ENCODE measurements around the gene CDKN2C. TPM values are rescaled to one million over a fixed set of nuclear protein-coding genes. Genes with fewer than 3 reads are reported as not detected.

Gene CDKN2C
- total RNA-seq, 2 experiments from 2014 or later = 53.1 to 56.1 TPM

DNA sequence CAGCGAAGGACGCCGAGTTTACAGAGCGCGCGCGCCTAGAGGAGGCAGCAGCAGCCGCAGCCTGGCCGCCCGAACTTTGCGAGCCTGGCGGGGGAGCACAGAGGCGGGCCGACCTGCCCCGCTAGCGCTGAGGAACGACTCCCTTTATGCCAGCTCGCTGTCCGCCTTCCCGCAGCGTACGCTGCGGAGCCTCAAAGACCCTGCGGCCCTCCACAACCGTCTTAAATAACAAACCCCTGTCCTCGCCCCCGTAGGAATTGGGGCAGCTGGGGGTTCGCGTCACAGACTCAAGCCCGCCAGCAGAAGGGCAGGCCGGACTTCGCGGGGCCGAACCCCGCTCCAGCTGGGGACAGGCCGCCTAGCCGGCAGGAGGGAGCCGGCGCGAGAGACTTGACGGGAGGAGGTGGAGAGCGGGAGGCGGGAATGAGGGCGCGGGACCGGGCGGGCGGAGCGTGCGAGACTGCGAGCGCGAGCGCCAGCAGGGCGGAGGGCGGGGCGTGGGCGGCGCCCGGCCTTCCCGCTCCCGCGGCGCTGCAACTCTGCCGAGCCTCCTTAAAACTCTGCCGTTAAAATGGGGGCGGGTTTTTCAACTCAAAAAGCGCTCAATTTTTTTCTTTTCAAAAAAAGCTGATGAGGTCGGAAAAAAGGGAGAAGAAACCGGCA is 1.8 kb upstream of the CDKN2C start:
- peak overlapping the region; percentile 99 for H3K27ac Mint-ChIP-seq
- peaks cover 28% of the 10 kb centered on the region for H3K4me1 Mint-ChIP-seq
- H3K27me3 Mint-ChIP-seq = peaks cover 15% of the 10 kb centered on the region
- H3K36me3 Mint-ChIP-seq (ENCODE audit: low read depth) = peaks cover 30% of the 10 kb centered on the region
- no peaks in the 10 kb centered on the region for H3K9me3 Mint-ChIP-seq
- ChIA-PET CTCF (interaction anchor here (0.9 to 3.7 kb wide), 7 partner anchors 8 to 329 kb away, joined by 3 to 30 read pairs (median 4); partner anchors contain the start of gene FAF1), POLR2A (interaction anchor here (0.6 to 4.2 kb wide), 17 partner anchors 8 to 911 kb away, joined by 3 to 150 read pairs (median 4); partner anchors contain the start of genes EPS15, FAF1 and RNF11)
- H3K4me3 Mint-ChIP-seq = peak overlapping the region; percentile 90
- peak; percentile 87 for DNase-seq

DNA sequence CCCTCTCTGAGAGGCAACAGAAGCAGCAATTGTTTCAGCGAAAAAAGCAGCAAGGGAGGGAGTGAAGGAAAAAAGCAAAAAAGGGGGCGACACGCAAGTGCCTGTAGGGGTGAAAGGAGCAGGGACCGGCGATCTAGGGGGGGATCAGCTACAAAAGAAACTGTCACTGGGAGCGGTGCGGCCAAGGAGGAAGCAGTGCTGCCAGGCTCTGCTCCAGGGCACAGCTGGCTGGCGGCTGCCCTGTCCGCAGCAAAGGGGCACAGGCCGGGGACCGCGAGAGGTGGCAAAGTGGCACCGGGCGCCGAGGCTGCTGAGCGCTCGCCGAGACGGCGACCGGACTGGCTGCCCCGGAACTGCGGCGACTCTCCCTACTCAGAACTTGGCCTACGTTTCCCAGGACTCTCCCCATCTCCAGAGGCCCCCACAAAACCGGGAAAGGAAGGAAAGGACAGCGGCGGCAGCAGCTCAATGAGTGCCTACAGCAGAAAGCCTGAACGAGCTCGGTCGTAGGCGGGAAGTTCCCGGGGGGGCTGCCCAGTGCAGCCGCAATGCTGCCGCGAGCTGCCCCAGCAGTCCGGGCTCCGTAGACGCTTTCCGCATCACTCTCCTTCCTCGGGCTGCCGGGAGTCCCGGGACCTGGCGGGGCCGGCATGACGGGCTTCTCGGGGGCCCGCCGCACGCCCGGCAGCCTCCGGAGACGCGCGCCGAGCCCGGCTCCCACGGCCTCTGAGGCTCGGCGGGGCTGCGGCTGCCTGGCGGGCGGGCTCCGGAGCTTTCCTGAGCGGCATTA is 1.0 kb upstream of the CDKN2C start:
- Mint-ChIP-seq H3K27me3 (peaks cover 18% of the 10 kb centered on the region), H3K4me1 (peaks cover 31% of the 10 kb centered on the region), H3K4me3 (peak overlapping the region; percentile 90), H3K36me3 (ENCODE audit: low read depth) (peaks cover 37% of the 10 kb centered on the region), H3K9me3 (no peaks in the 10 kb centered on the region), H3K27ac (peak overlapping the region; percentile 99)
- ChIA-PET CTCF (interaction anchor here (1.1 to 3.7 kb wide), 7 partner anchors 9 to 328 kb away, joined by 3 to 30 read pairs (median 9); partner anchors contain the start of gene FAF1), POLR2A (interaction anchor here (0.6 to 4.2 kb wide), 18 partner anchors 9 to 910 kb away, joined by 3 to 150 read pairs (median 4); partner anchors contain the start of genes EPS15, FAF1 and RNF11)
- DNase-seq = peak; percentile 52

DNA sequence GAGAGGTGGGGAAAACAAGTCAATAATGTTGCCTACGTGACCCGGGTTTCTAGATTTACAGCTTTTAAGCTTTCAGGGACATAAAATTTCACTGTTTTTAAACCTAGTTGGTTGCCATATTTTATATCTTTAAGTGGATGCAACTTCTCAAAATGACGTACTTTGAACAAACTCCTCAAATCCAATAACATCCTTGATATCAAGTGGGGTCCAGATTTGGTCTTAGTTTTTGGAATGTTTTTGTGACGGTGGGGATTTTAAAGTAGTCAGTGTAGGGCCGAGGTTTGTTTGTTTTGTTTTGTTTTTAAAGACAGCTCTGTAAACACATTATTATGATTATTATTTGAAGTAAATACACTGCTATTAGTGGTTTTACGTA is 453 bp downstream of the CDKN2C start:
- no peak for DNase-seq
- ChIA-PET POLR2A (interaction anchor here (1.5 to 4.2 kb wide), 4 partner anchors 7 to 266 kb away, joined by 4 to 150 read pairs (median 71); partner anchors contain the start of genes FAF1 and RNF11), CTCF (interaction anchor here (2.3 to 3.7 kb wide), 3 partner anchors 8 to 41 kb away, joined by 9 to 30 read pairs (median 25); partner anchors contain the start of gene FAF1)
- Mint-ChIP-seq H3K27ac (peak overlapping the region; percentile 89), H3K36me3 (ENCODE audit: low read depth) (peaks cover 51% of the 10 kb centered on the region), H3K4me1 (peaks cover 33% of the 10 kb centered on the region), H3K9me3 (no peaks in the 10 kb centered on the region), H3K4me3 (peak overlapping the region; percentile 90), H3K27me3 (peaks cover 29% of the 10 kb centered on the region)

GRCh38 chr1:50970931-50971582 is 1.0 kb downstream of the CDKN2C start:
- H3K4me1 Mint-ChIP-seq = peaks cover 34% of the 10 kb centered on the region
- peaks cover 52% of the 10 kb centered on the region for H3K36me3 Mint-ChIP-seq (ENCODE audit: low read depth)
- peaks cover 29% of the 10 kb centered on the region for H3K27me3 Mint-ChIP-seq
- no peak for DNase-seq
- H3K4me3 Mint-ChIP-seq = peak overlapping the region; percentile 90
- CTCF ChIA-PET = interaction anchor here (2.3 to 3.7 kb wide), 3 partner anchors 8 to 41 kb away, joined by 9 to 30 read pairs (median 25); partner anchors contain the start of gene FAF1
- POLR2A ChIA-PET = interaction anchor here (3.0 to 4.2 kb wide), 2 partner anchors 11 to 266 kb away, joined by 17 to 150 read pairs; partner anchors contain the start of genes FAF1 and RNF11
- H3K27ac Mint-ChIP-seq = no peak overlapping the region
- no peaks in the 10 kb centered on the region for H3K9me3 Mint-ChIP-seq

DNA sequence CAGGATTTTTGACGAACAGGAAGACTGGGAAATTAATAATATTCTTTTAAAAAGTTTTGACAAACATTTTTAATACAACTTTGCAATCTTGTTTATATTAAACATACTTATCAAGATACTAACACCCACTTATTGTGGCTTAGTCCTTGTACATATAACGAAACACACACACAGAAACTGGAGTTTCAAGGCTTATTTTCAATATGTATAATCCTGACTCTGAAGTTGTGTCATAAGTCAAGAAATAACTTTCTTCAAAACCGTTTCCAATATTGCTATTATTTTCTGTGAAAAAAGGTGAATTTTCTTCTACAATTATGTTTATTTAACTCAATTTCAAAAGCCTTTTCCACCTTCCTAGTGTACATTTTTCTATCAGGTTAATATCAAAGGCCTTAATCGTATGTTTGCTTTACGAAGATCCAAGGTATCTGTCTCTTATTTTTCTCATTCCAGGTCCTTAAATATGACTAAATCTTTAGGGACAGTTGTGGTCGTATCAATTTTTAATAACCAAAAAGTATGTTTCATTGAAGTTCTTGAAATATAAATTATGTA is 1.8 kb downstream of the CDKN2C start:
- Mint-ChIP-seq H3K4me3 (peak overlapping the region; percentile 90), H3K9me3 (no peaks in the 10 kb centered on the region), H3K27ac (no peak overlapping the region), H3K36me3 (ENCODE audit: low read depth) (peaks cover 58% of the 10 kb centered on the region), H3K4me1 (peaks cover 42% of the 10 kb centered on the region), H3K27me3 (peaks cover 36% of the 10 kb centered on the region)
- ChIA-PET POLR2A (interaction anchor here (1.0 to 4.2 kb wide), 4 partner anchors 11 to 265 kb away, joined by 3 to 150 read pairs (median 16); partner anchors contain the start of genes FAF1 and RNF11), CTCF (interaction anchor here (1.1 kb wide), 1 partner anchor 1317 kb away, joined by 8 read pairs; no protein-coding TSS in a partner anchor)
- no peak for DNase-seq

- DNase-seq = no peak
- Mint-ChIP-seq H3K4me1 (peaks cover 39% of the 10 kb centered on the region), H3K4me3 (no peak overlapping the region), H3K27ac (no peak overlapping the region), H3K27me3 (peaks cover 41% of the 10 kb centered on the region), H3K9me3 (no peaks in the 10 kb centered on the region), H3K36me3 (ENCODE audit: low read depth) (peaks cover 58% of the 10 kb centered on the region)
- CTCF ChIA-PET = interaction anchor here (0.6 to 1.1 kb wide), 2 partner anchors 1316 to 1319 kb away, joined by 3 to 8 read pairs; no protein-coding TSS in a partner anchor
- POLR2A ChIA-PET = interaction anchor here (1.0 to 3.5 kb wide), 2 partner anchors 12 to 14 kb away, joined by 3 to 15 read pairs; partner anchors contain the start of gene FAF1
Observed at GRCh38 chr1:50972766-50973165, 2.7 kb downstream of the CDKN2C start.

DNA sequence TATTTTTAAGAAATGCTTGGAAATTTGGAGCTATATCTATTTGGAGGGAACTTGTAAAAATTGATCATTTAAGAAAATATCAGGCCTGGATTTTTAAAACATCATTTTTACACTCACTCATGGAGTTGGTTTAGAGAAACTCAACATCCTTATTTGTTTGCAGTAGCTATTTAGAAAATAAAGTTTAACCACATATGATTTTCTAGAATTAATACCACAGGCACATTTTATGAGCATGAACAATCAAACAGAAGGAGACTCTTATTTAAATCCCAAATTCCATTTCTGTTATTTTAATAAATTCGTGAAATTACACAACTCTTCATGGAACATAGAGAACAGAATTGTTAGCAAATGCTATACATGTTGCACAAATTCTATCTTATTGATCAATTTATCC is 3.2 kb downstream of the CDKN2C start:
- no peaks in the 10 kb centered on the region for H3K9me3 Mint-ChIP-seq
- H3K27ac Mint-ChIP-seq = no peak overlapping the region
- H3K36me3 Mint-ChIP-seq (ENCODE audit: low read depth) = peaks cover 58% of the 10 kb centered on the region
- CTCF ChIA-PET = interaction anchor here (0.6 kb wide), 1 partner anchor 1318 kb away, joined by 3 read pairs; no protein-coding TSS in a partner anchor
- POLR2A ChIA-PET = interaction anchor here (3.5 kb wide), 1 partner anchor 13 kb away, joined by 15 read pairs; the partner anchor contains the start of gene FAF1
- peaks cover 43% of the 10 kb centered on the region for H3K27me3 Mint-ChIP-seq
- peaks cover 37% of the 10 kb centered on the region for H3K4me1 Mint-ChIP-seq
- H3K4me3 Mint-ChIP-seq = no peak overlapping the region
- no peak for DNase-seq

DNA sequence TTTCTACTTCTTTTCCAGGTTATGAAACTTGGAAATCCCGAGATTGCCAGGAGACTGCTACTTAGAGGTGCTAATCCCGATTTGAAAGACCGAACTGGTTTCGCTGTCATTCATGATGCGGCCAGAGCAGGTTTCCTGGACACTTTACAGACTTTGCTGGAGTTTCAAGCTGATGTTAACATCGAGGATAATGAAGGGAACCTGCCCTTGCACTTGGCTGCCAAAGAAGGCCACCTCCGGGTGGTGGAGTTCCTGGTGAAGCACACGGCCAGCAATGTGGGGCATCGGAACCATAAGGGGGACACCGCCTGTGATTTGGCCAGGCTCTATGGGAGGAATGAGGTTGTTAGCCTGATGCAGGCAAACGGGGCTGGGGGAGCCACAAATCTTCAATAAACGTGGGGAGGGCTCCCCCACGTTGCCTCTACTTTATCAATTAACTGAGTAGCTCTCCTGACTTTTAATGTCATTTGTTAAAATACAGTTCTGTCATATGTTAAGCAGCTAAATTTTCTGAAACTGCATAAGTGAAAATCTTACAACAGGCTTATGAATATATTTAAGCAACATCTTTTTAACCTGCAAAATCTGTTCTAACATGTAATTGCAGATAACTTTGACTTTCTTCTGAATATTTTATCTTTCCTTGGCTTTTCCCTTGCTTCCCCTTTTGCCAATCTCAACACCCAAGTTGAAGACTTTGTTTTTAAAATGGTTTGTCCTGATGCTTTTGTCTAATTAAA is 4.0 kb downstream of the CDKN2C start:
- Mint-ChIP-seq H3K4me1 (peaks cover 45% of the 10 kb centered on the region), H3K27me3 (peaks cover 50% of the 10 kb centered on the region), H3K4me3 (no peak overlapping the region), H3K9me3 (no peaks in the 10 kb centered on the region), H3K36me3 (ENCODE audit: low read depth) (peaks cover 53% of the 10 kb centered on the region), H3K27ac (no peak overlapping the region)
- ChIA-PET CTCF (no interaction called here), POLR2A (interaction anchor here (3.5 kb wide), 1 partner anchor 14 kb away, joined by 15 read pairs; the partner anchor contains the start of gene FAF1)
- DNase-seq = no peak

DNA sequence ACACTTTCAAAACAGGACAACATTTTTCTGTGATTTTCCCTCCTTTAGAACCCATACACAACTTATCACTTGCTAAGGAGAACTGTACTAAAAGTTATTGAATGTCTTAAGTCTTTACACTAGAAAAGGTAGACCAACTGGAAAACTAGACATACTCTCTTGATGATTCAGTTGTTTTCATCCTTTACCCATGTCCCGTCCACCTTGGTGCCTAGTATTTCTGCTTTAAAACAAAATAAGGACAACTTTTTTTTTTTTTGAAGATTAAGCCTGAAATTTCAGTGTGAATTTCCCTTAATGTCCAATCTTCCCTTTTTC is 4.5 kb downstream of the CDKN2C start:
- Mint-ChIP-seq H3K9me3 (no peaks in the 10 kb centered on the region), H3K27me3 (peaks cover 55% of the 10 kb centered on the region), H3K27ac (no peak overlapping the region), H3K4me1 (peaks cover 49% of the 10 kb centered on the region), H3K36me3 (ENCODE audit: low read depth) (peaks cover 53% of the 10 kb centered on the region), H3K4me3 (no peak overlapping the region)
- no peak for DNase-seq
- POLR2A ChIA-PET = interaction anchor here (3.5 kb wide), 1 partner anchor 14 kb away, joined by 15 read pairs; the partner anchor contains the start of gene FAF1
- CTCF ChIA-PET = no interaction called here

DNA sequence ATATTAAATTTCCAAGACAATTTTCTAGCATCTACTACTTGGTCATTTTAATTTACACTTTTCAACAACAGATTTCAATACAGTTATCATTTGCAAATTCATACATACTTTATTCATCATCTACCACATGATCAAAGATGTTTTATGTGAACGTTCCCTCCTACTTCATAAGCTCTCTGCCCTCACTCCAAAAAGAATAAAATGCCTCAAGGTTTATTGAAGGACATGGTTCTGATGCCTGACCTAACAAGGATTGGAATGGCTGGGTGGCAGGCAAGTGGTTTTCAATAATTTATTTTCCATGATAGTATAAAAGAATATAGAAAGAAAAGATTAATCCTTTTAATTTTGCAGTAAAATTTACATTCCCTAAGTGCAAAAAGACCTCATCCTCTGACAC is 5.4 kb downstream of the CDKN2C start:
- Mint-ChIP-seq H3K27ac (no peak overlapping the region), H3K36me3 (ENCODE audit: low read depth) (peaks cover 45% of the 10 kb centered on the region), H3K4me1 (peaks cover 45% of the 10 kb centered on the region), H3K9me3 (no peaks in the 10 kb centered on the region), H3K27me3 (peaks cover 62% of the 10 kb centered on the region), H3K4me3 (no peak overlapping the region)
- POLR2A ChIA-PET = interaction anchor here (1.3 to 4.5 kb wide), 3 partner anchors 15 to 46 kb away, joined by 3 to 53 read pairs (median 15); partner anchors contain the start of gene FAF1
- CTCF ChIA-PET = no interaction called here
- no peak for DNase-seq

GRCh38 chr1:50976111-50976889 is 6.3 kb downstream of the CDKN2C start:
- DNase-seq = no peak
- Mint-ChIP-seq H3K27ac (peak overlapping the region; percentile 31), H3K27me3 (peaks cover 55% of the 10 kb centered on the region)

More at GRCh38 chr1:50976111-50976889, 6.3 kb downstream of the CDKN2C start:
- Mint-ChIP-seq H3K36me3 (ENCODE audit: low read depth) (peaks cover 36% of the 10 kb centered on the region), H3K4me1 (peaks cover 36% of the 10 kb centered on the region), H3K9me3 (no peaks in the 10 kb centered on the region), H3K4me3 (peak overlapping the region; percentile 70)
- POLR2A ChIA-PET = interaction anchor here (1.3 to 4.5 kb wide), 4 partner anchors 8 to 47 kb away, joined by 3 to 125 read pairs (median 28); partner anchors contain the start of genes CDKN2C and FAF1
- CTCF ChIA-PET = interaction anchor here (0.7 to 1.2 kb wide), 2 partner anchors 17 to 294 kb away, joined by 5 to 6 read pairs; no protein-coding TSS in a partner anchor
